GM12878 (cell line): ENCODE results near the gene PTPRD. TPM values are rescaled to one million over a fixed set of nuclear protein-coding genes. Genes with fewer than 3 reads are reported as not detected.

Experiments
- ATAC-seq: fragments of 200-7000 bp; cut with Tn5 transposase; 3 replicates; pipeline ENCODE4 v1.9.1; 2020; ENCODE audit warnings: mild to moderate bottlenecking, moderate library complexity
- BruUV-seq: library from RNA; stranded (reverse); fragments of 400-500 nt; replicated peaks from 2 replicates; lab custom pipeline; 2021; lab: Mats Ljungman, UMichigan
- CTCF ChIA-PET: fragments of 300-600 bp; sonication (Branson Sonifier 250); formaldehyde crosslinking; extraction: SDS; loops from one replicate; lab custom pipeline; 2021; ENCODE audit warnings: inconsistent platforms; lab: Yijun Ruan, JAX
- POLR2A ChIA-PET: fragments of 350-600 bp; formaldehyde crosslinking; extraction: SDS; loops from one replicate; lab custom pipeline; 2021; ENCODE audit warnings: inconsistent platforms; lab: Charles Lee
- RAD21 ChIA-PET: fragments of 300-600 bp; sonication (Branson Sonifier 250); formaldehyde crosslinking; loops from one replicate; lab custom pipeline; 2023; ENCODE audit warnings: antibody characterized with exemption; ENCODE audit not compliant: unreplicated experiment; lab: Charles Lee
- SMC1A ChIA-PET: fragments of 300-600 bp; sonication (Branson Sonifier 250); formaldehyde crosslinking; loops from one replicate; lab custom pipeline; 2023; ENCODE audit not compliant: unreplicated experiment, uncharacterized antibody; lab: Charles Lee
- DNase-seq: peaks from one replicate; pipeline ENCODE4 v3.0.0-alpha.2; 2011; ENCODE audit warnings: low read depth, low spot score
- FAIRE-seq: peaks from 3 replicates; lab custom pipeline; 2011; peaks lifted over from hg19 to GRCh38; lab: Jason Lieb, UNC
- H2AFZ ChIP-seq: 2 replicates; pipeline ENCODE4 v1.6.0; 2011; ENCODE audit warnings: low read depth, low read length, control low read depth; ENCODE audit not compliant: control insufficient read depth
- H3K27ac ChIP-seq: 2 replicates; pipeline ENCODE4 v1.5.1; 2011; ENCODE audit warnings: control low read depth; ENCODE audit not compliant: control insufficient read depth, insufficient read depth
- H3K27me3 ChIP-seq, 2 experiments: replicated peaks in 1 of 2; 2 replicates each; pipeline versions ENCODE4 v1.6.0 to v1.6.1; 2011; ENCODE audit warnings: low read length in 1 of 2; ENCODE audit not compliant: control insufficient read depth in 2 of 2, insufficient read depth in 2 of 2
- H3K36me3 ChIP-seq, 2 experiments: 2 replicates each; pipeline ENCODE4 v1.5.1; 2011; ENCODE audit warnings: low read length in 1 of 2; ENCODE audit not compliant: control insufficient read depth in 2 of 2, insufficient read depth in 2 of 2
- H3K4me1 ChIP-seq: 2 replicates; pipeline ENCODE4 v1.6.1; 2011; ENCODE audit warnings: mild to moderate bottlenecking, low read length, moderate library complexity, mixed read lengths; ENCODE audit not compliant: control insufficient read depth, insufficient read depth
- H3K4me2 ChIP-seq: 2 replicates; pipeline ENCODE4 v1.6.0; 2011; ENCODE audit warnings: control low read depth; ENCODE audit not compliant: control insufficient read depth, insufficient read depth
- H3K4me3 ChIP-seq: fragments of 200-600 bp; sonication (generic); 2 replicates; pipeline ENCODE4 v1.5.1; 2016
- H3K79me2 ChIP-seq: 2 replicates; pipeline ENCODE4 v1.6.0; 2011; ENCODE audit warnings: low read length; ENCODE audit not compliant: control insufficient read depth, insufficient read depth
- H3K9ac ChIP-seq: 2 replicates; pipeline ENCODE4 v1.8.0; 2011; ENCODE audit warnings: low read length, control low read depth, mixed read lengths; ENCODE audit not compliant: control insufficient read depth, insufficient read depth
- H3K9me3 ChIP-seq: replicated peaks from 3 replicates; pipeline ENCODE4 v1.5.1; 2011; ENCODE audit warnings: mild to moderate bottlenecking, low read length; ENCODE audit not compliant: control insufficient read depth, insufficient read depth
- H4K20me1 ChIP-seq: 2 replicates; pipeline ENCODE4 v1.6.0; 2011; ENCODE audit not compliant: control insufficient read depth, insufficient read depth
- BHLHE40 ChIP-seq, 2 experiments: fragments of 450-650 bp in 1 of 2; IDR thresholded peaks; 2 replicates each; pipeline ENCODE4 v1.6.1; 2011 to 2017; ENCODE audit warnings: low read depth in 2 of 2, borderline replicate concordance in 1 of 2, improper control_type of control experiment in 1 of 2, low read length in 1 of 2, mild to moderate bottlenecking in 1 of 2
- BMI1 ChIP-seq: fragments of 450-650 bp; IDR thresholded peaks from 2 replicates; pipeline ENCODE4 v1.6.1; 2016; ENCODE audit warnings: mild to moderate bottlenecking, moderate library complexity, borderline replicate concordance
- BRCA1 ChIP-seq: IDR thresholded peaks from 2 replicates; pipeline ENCODE4 v1.6.1; 2011; ENCODE audit warnings: low read depth, low read length, improper control_type of control experiment
- CEBPZ ChIP-seq: fragments of 150-350 bp; IDR thresholded peaks from 2 replicates; pipeline ENCODE4 v1.6.1; 2016; ENCODE audit warnings: low read depth, low read length
- CREB1 ChIP-seq: IDR thresholded peaks from 2 replicates; pipeline ENCODE4 v1.6.1; 2012; ENCODE audit warnings: low read depth, mild to moderate bottlenecking, inconsistent platforms
- FOXM1 ChIP-seq: IDR thresholded peaks from 2 replicates; pipeline ENCODE4 v1.6.1; 2012; ENCODE audit warnings: low read depth, mild to moderate bottlenecking, inconsistent platforms, low read length, moderate library complexity
- MEF2A ChIP-seq: IDR thresholded peaks from 2 replicates; pipeline ENCODE4 v1.6.1; 2011; ENCODE audit warnings: low read depth, mild to moderate bottlenecking, low read length, moderate library complexity; ENCODE audit not compliant: insufficient read depth
- NR2C1 ChIP-seq: fragments of 450-650 bp; IDR thresholded peaks from 2 replicates; pipeline ENCODE4 v1.6.1; 2017; ENCODE audit warnings: antibody characterized with exemption, mild to moderate bottlenecking, moderate library complexity
- NRF1 ChIP-seq: conservative IDR thresholded peaks from 2 replicates; pipeline ENCODE4 v1.6.1; 2011; ENCODE audit warnings: mild to moderate bottlenecking, low read depth, low read length, improper control_type of control experiment
- PAX5 ChIP-seq: IDR thresholded peaks from 2 replicates; pipeline ENCODE4 v1.6.1; 2011; ENCODE audit warnings: low read depth, low read length, borderline replicate concordance
- POLR2AphosphoS5 ChIP-seq: IDR thresholded peaks from 2 replicates; pipeline ENCODE4 v1.6.1; 2011; ENCODE audit warnings: mild to moderate bottlenecking, low read length, inconsistent platforms
- SREBF2 ChIP-seq: IDR thresholded peaks from 2 replicates; pipeline ENCODE4 v1.6.1; 2012; ENCODE audit warnings: mild to moderate bottlenecking, low read length
- TCF3 ChIP-seq: IDR thresholded peaks from 2 replicates; pipeline ENCODE4 v1.6.1; 2012; ENCODE audit warnings: low read depth, mild to moderate bottlenecking, low read length, borderline replicate concordance; ENCODE audit not compliant: insufficient read depth
- USF1 ChIP-seq: IDR thresholded peaks from 2 replicates; pipeline ENCODE4 v1.6.1; 2011; ENCODE audit warnings: borderline replicate concordance, low read depth, mild to moderate bottlenecking, moderate library complexity, mixed read lengths, low read length; ENCODE audit not compliant: insufficient read depth; ENCODE audit errors: extremely low read length
- ZBTB40 ChIP-seq: fragments of 450-650 bp; IDR thresholded peaks from 2 replicates; pipeline ENCODE4 v1.6.1; 2016; ENCODE audit warnings: mild to moderate bottlenecking, moderate library complexity, borderline replicate concordance
- ZNF24 ChIP-seq: fragments of 450-650 bp; IDR thresholded peaks from 2 replicates; pipeline ENCODE4 v1.6.1; 2017; ENCODE audit warnings: antibody characterized with exemption, mild to moderate bottlenecking
- ZNF622 ChIP-seq: fragments of 450-650 bp; IDR thresholded peaks from 2 replicates; pipeline ENCODE4 v1.6.1; 2017; ENCODE audit warnings: mild to moderate bottlenecking, inconsistent platforms
- WGBS: methylation state at CpG from one replicate; pipeline ENCODE4 v1.1.6; 2016; ENCODE audit warnings: low lambda C conversion rate; ENCODE audit not compliant: insufficient replicate concordance, insufficient coverage; ENCODE audit errors: missing lambda C conversion rate; 5-methylcytosine and 5-hydroxymethylcytosine counted together
- in situ Hi-C: fragments of 300-500 bp; cut with MboI; formaldehyde crosslinking; loops from 9 replicates; pipeline ENCODE4 v1.14.3; 2018; ENCODE audit warnings: mixed read lengths
- intact Hi-C: fragments of 100-400 bp; cut with micrococcal nuclease; formaldehyde crosslinking; loops from one replicate; pipeline ENCODE4 v1.14.2; 2022; ENCODE audit not compliant: unreplicated experiment
- polyA plus RNA-seq, 11 experiments: library from polyadenylated mRNA; depleted of rRNA in 4 of 11; unstranded in 6 of 11; stranded (reverse) in 5 of 11; fragments of >200 nt; fragmentation: Nextera tagmentation in 4 of 11; fragmentation: Illumina TruSeq in 1 of 11; extraction: Ambion mirVana in 4 of 11; extraction: Trizol in 1 of 11; gene quantifications; 1 replicate in 1 of 11; 2 replicates in 10 of 11; pipeline versions ENCODE4 v1.2.1 to v1.2.3, GENCODE V29; 2011 to 2016; ENCODE audit warnings: inconsistent platforms in 2 of 11, missing spikeins in 2 of 11, low read depth in 1 of 11
- total RNA-seq, 4 experiments: library from RNA; depleted of rRNA in 3 of 4; stranded (reverse); fragments of >200 nt in 3 of 4; fragmentation: Illumina TruSeq in 1 of 4; extraction: Trizol in 1 of 4; gene quantifications; 2 replicates each; pipeline versions ENCODE4 v1.2.1 to v1.2.3, GENCODE V29; 2013 to 2021

PTPRD gene
- total and polyA plus RNA-seq, 10 of the 15 experiments (the other 5 are each of a cell fraction or from before 2014, with no cell fraction given), result under 0.01 to 0.05 (median 0.01) TPM; not detected in 7

GRCh38 chr9:9469271-9469670, 1143.5 kb downstream of the PTPRD start:
- H3K27ac ChIP-seq, result no peak overlapping the region
- no peak overlapping the region for H3K9ac ChIP-seq
- TF ChIP-seq BRCA1, result no peak
- no peak for TF ChIP-seq CEBPZ
- no peak for TF ChIP-seq ZBTB40
- no peak for TF ChIP-seq PAX5
- no peak for TF ChIP-seq TCF3
- no peak for TF ChIP-seq USF1
- no peak for TF ChIP-seq BHLHE40 (IDR thresholded peaks at IDR 0.05; ENCODE audit: borderline replicate concordance in 1 of 2, low read depth in 2 of 2, low read length in 1 of 2)
- TF ChIP-seq POLR2AphosphoS5, result no peak
- TF ChIP-seq SREBF2, result no peak
- TF ChIP-seq ZNF24, result no peak
- TF ChIP-seq BMI1, result no peak
- TF ChIP-seq MEF2A, result no peak
- no peak for TF ChIP-seq NRF1
- TF ChIP-seq CREB1, result no peak
- TF ChIP-seq NR2C1, result no peak
- no peak for TF ChIP-seq ZNF622
- TF ChIP-seq FOXM1, result no peak
- TF ChIP-seq, all 136 proteins: peak for 0
- FAIRE-seq (no peak), ATAC-seq (no peak), DNase-seq (no peak)
- Histone ChIP-seq H3K36me3 (no peaks in the 10 kb centered on the region), H3K4me2 (no peak overlapping the region), H2AFZ (no peak overlapping the region), H3K9me3 (no peaks in the 10 kb centered on the region), H3K4me1 (no peaks in the 10 kb centered on the region), H3K27me3 (no peaks in the 10 kb centered on the region), H4K20me1 (no peaks in the 10 kb centered on the region), H3K4me3 (no peak overlapping the region), H3K79me2 (no peaks in the 10 kb centered on the region)
- SMC1A ChIA-PET, result no interaction called here
- RAD21 ChIA-PET, result no interaction called here
- in situ Hi-C loops (no loop called here), intact Hi-C loops (no loop called here)
- POLR2A ChIA-PET, result no interaction called here
- WGBS, result 16% methylated on average over 2 of the region's 2 CpGs
- BruUV-seq, result no TSS peak
- CTCF ChIA-PET, result no interaction called here
